Measurements from ENCODE around the gene LYRM7. TPM values are rescaled to one million over a fixed set of nuclear protein-coding genes. Genes with fewer than 3 reads are reported as not detected.

LYRM7 gene
- total RNA-seq, 1 donor from 2014 or later = 4.8 TPM

DNA sequence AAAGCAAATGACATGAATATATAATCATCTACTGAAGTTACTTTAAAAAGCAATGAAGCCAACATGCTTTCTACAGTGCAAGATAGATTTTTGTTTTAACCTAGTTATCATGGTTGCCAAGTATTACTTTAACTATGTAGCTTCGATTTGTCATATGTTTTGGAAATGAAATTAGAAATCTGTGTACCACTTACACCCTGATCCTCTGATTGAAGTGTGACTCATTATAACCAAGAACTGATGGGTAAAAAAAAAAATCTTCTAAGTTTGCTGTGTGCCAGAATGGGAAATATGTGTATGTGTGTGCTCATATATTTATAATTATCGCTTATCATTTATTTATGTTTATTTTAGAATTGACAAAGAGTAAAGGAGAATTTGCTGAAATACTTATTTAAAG, 84.0 kb downstream of the LYRM7 start:
- DNase-seq (ENCODE audit: low spot score) = no peak
- ATAC-seq = no peak

Other genes starting within 250 kb of the LYRM7 start
- 178 TPM for gene HINT1, start 5.7 kb upstream of the LYRM7 start, total RNA-seq
- 9.9 TPM for gene CDC42SE2, start 93.1 kb downstream of the LYRM7 start, total RNA-seq

Data from left lobe of liver (tissue), 2 donors.